HG02852 (cell line): ENCODE results near the gene SLC25A42.
"Not testable (repeated sequence)": the region's sequence is repeated elsewhere in the genome, so short reads cannot be mapped to it uniquely, and the experiment has no call there.

Source experiments
- ATAC-seq: cut with Tn5 transposase; IDR thresholded peaks from one replicate; pipeline ENCODE4 v1.9.1; 2021; ENCODE audit warnings: mild to moderate bottlenecking, moderate library complexity; ENCODE audit not compliant: unreplicated experiment

Gene SLC25A42

DNA sequence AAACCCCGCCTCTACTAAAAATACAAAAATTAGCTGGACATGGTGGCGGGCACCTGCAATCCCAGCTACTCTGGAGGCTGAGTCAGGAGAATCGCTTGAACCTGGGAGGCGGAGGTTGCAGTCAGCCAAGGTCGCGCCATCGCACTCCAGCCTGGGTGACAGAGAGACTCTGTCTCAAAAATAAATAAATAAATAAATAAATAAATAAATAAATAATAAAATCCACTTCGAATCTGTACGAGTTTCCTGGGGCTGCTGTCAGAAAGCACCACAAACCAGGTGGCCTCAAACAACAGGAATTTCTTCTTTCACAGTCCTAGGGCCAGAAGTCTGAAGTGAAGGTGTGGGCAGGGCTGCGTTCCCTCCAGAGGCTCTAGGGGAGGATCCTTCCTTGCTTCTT lies 38.8 kb downstream of the SLC25A42 start:
- ATAC-seq, result not testable (repeated sequence)

- ATAC-seq, result no peak
These were observed 39.4 kb downstream of the SLC25A42 start for GRCh38 chr19:19103167-19103566.

DNA sequence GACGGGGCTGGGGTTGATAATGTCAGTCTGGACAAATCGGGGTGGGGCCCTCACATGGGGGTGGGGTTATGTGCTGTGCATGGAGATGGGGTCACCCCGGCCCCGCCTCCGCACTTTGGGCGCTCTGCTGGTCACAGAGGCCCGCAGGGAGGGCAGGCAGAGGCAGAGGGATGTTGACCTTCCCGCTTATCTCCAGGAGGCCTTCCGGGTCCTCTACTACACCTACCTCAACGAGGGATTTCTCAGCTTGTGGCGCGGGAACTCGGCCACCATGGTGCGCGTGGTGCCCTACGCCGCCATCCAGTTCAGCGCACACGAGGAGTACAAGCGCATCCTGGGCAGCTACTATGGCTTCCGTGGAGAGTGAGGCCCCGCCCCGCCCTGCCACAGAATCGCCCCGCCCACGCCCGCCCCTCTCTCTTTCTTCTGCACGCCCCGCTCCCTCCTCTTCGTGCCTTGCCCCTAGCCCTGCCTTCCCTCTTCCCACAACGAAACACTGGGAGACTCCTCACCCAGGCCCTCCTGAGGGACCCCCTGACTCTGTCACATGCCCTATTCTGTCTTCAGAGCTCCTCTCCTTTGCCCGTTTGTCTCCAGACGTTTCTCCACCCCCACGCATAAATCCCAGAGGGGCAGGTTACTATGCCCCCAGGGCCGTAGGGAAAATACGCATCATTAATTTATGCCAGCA lies 41.7 kb downstream of the SLC25A42 start:
- ATAC-seq, result no peak

DNA sequence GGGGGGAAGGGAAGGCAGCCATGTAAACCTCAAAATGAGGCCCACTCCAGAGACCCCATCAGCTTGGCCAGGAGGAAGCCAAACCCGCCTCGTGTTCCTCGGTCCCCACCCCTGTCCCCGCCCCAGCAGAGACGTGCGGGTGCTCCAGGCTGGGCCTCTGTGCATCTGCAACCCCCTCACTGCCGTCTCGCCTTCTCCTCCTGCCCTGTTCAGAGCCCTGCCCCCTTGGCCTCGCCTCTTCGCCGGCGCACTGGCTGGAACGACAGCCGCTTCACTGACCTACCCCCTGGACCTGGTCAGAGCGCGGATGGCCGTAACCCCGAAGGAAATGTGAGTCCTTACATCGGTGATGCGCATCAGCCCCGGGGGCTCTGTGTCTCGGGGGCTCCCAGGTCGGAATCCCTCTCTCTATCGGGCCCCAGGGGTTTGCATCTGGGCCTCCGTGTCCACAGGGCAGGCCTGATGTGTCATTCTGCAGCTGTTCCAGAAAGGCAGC lies 42.3 kb downstream of the SLC25A42 start:
- ATAC-seq, result no peak

GRCh38 chr19:19106938-19107337 lies 43.1 kb downstream of the SLC25A42 start:
- ATAC-seq, result not testable (repeated sequence)

DNA sequence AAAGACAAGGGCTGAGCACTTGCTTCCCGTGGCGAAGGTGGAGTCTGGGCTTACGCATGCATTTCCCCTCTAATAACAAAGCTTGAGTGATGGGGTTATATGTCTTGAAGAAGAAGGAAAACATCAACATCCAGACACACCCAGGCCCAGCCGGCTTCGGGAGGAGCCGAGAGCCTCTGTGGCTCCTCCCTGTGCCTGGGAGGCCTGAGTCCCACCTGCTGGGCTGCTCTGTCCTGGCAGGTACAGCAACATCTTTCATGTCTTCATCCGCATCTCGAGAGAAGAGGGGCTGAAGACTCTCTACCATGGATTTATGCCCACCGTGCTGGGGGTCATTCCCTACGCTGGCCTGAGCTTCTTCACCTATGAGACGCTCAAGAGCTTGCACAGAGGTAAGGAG lies 43.9 kb downstream of the SLC25A42 start:
- ATAC-seq, result no peak

DNA sequence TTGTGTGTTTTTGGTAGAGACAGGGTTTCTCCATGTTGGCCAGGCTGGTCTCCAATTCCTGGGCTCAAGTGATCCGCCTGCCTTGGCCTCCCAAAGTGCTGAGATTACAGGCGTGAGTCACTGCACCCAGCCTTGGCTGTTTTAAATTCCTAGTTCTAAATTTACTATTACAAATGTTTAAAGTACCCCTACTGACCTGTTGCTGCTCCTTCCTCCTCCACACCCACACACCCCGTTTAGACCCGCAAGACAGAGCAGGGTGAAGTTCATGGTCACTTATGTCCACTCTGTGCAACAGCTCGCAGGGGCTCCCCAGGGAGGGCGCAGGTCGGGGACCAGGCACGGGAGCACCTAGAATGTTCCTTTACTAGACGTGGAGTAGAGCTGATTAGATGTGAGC lies 45.8 kb downstream of the SLC25A42 start:
- no peak for ATAC-seq

DNA sequence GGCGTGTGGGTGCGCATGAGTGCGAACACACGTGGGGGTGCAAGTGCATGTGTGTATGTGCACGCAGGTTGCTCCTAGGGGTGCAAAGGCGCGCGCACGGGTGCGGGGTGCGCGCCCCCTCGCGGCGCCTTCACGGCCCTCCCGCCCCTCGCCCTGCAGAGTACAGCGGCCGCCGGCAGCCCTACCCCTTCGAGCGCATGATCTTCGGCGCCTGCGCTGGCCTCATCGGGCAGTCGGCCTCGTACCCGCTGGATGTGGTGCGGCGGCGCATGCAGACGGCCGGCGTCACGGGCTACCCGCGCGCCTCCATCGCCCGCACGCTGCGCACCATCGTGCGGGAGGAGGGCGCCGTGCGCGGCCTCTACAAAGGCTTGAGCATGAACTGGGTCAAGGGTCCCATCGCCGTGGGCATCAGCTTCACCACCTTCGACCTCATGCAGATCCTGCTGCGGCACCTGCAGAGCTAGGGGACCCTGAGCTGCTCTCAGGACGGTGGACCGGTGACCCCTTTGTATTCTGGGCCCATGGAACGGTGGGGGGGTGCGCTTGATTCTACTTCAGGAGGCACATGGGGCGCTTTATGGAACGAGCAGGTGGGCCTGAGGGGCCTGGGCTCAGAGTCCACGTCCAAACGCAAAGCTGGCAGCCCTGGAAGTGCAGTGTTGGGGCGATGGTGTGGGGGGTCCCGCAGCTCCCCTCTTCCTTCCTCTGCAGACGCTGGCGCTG lies 46.8 kb downstream of the SLC25A42 start:
- no peak for ATAC-seq

- no peak for ATAC-seq
These were observed 47.5 kb downstream of the SLC25A42 start for GRCh38 chr19:19111136-19111835.

- no peak for ATAC-seq
These were observed 48.3 kb downstream of the SLC25A42 start for GRCh38 chr19:19111967-19112580.

GRCh38 chr19:19113040-19113626 lies 49.3 kb downstream of the SLC25A42 start:
- no peak for ATAC-seq

- ATAC-seq, result no peak
These were observed 52.2 kb downstream of the SLC25A42 start for GRCh38 chr19:19115954-19116353.

DNA sequence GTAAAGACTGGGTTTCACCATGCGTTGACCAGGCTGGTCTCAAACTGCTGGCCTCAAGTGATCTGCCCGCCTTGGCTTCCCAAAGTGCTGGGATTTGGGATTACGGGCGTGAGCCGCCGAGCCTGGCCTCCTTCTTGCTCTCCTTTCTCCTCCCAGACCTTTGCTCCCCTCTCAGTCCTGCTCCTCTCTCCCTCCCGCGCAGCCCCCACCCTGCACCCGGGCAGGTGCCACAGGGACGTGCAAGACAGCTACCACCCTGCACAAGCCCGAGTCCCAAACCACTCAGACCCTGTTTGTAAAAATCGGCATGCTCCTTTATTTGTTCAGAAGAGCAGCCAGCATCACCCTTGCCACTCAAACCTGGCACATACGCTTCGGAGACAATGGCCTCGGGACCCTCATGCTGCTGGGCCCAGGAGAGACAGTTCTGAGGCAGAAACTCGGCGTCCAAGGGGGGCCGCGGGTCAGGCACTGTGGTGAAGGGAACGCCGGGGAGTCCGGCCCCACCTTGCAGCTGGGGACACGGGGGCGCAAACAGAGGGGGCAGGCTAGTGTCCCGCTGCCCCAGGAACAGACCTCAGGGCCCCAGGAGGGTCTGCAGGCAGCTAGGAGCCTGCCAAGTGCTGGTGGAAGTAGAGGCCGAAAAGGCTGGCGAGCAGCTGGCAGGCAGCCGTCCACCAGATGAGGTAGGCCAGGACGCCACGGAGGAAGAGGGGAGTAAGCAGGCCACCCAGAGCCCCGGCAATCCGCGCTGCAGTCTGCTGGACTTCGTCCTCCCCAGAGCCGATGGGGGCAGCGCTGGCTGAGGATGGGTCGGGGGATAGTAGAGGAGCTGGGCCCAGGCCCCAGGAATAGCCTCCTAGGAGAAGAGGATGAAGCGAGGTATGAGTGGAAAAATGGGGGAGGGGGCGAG lies 55.8 kb downstream of the SLC25A42 start:
- ATAC-seq, result no peak

- ATAC-seq, result no peak
These were observed 56.8 kb downstream of the SLC25A42 start for GRCh38 chr19:19120308-19121231.

DNA sequence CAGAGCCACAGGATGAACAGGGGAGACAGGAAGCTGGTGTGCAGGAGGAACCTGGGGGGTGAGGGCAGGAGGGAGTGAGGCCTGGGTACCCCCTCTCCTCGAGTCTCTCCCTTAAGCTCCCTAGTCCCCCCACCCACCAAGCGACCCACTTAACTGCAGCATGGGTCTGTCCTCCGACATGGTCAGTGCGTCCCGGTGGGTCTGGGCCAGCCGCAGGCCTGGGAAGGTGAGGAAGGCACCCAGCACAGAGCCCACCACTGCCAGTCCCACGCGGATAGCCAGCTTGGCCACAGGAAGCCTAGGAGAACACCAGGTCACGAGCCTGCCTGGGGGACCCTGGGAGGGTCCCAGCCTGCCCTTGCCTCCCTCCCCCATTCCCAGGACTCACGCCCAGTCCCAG lies 57.6 kb downstream of the SLC25A42 start:
- ATAC-seq, result no peak

DNA sequence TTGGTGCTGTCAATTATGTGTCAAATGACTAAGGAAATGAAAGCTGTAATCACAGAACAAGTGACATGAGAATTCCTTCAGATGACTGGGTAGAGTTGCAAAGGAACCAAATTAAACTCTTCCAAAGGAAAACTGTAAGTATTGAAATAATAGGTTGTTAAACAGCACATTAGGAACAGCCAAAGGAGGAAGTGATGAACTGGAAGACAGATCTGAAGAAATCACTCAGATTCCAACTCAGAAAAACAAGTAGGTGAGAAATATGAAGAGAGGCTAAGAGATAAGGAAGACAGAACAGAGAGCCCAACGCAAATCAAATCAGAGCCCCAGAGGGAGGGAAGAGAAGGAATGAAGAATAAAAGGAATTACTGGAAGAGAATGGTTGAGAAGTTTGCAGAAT lies 59.1 kb downstream of the SLC25A42 start:
- ATAC-seq, result no peak

GRCh38 chr19:19123386-19123785 lies 59.6 kb downstream of the SLC25A42 start:
- ATAC-seq, result no peak

DNA sequence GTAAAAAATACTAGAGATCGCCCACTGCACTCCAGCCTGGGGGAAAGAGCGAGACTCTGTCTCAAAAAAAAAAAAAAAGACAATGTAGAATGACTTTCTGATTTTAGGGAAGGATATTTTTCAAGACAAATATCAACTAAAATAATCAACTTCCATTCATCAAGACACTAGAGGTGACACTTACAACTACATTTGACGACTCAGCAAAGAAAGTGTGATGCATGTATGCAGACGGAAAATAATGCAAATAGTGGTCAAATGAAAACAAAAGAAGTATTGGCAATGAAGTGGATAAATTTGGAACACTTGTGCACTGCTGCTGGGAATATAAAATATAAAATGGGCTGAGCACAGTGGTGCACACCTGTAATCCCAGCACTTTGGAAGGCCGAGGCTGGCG lies 62.3 kb downstream of the SLC25A42 start:
- no peak for ATAC-seq

DNA sequence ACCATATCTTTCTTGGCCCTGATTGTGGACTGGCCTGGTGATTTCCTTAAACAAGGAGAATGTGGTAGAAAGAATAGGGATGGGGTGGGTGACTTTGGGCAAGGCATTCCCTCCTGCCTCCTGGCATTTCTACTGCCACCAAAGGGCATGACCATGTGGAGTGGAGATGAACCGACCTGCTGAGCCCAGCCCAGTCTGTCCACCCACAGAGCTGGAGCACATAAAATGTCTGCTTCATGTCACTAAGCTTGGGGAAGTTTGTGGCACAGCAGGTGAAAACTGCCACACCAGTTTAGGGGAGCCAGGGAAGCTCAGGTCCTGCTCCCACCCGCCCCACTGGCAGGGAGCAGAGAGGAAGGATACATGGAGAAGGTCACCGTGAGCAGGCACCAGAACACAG lies 68.2 kb downstream of the SLC25A42 start:
- no peak for ATAC-seq
